AG04449 (cell line): Measurements from ENCODE around the gene TMEM52.

Experiments used
- CTCF ChIA-PET: fragments of 350-600 bp; formaldehyde crosslinking; extraction: SDS; loops from one replicate; lab custom pipeline; 2021; ENCODE audit warnings: antibody characterized with exemption; lab: Yijun Ruan, JAX
- POLR2A ChIA-PET: fragments of 400-600, 350-600 bp; formaldehyde crosslinking; extraction: SDS; loops from one replicate; lab custom pipeline; 2020; ENCODE audit warnings: antibody characterized with exemption, inconsistent platforms; lab: Yijun Ruan, JAX
- DNase-seq: peaks from one replicate; pipeline ENCODE4 v3.0.0-alpha.2; 2010; ENCODE audit warnings: low read depth, low spot score
- H3K4me3 ChIP-seq: 2 replicates; pipeline ENCODE4 v1.5.1; 2011; ENCODE audit warnings: low read depth, mild to moderate bottlenecking, control low read depth, low read length
- CTCF ChIP-seq: IDR thresholded peaks from one replicate; pipeline ENCODE4 v1.5.1; 2011; ENCODE audit warnings: mild to moderate bottlenecking, moderate library complexity, low read length, control low read depth, inconsistent platforms; ENCODE audit not compliant: insufficient read depth; ENCODE audit errors: missing control alignments

The TMEM52 gene

GRCh38 chr1:1925437-1926345 is 6.6 kb upstream of the TMEM52 start:
- no peak for DNase-seq
- POLR2A ChIA-PET = no interaction called here
- H3K4me3 ChIP-seq = no peak overlapping the region
- CTCF ChIA-PET = no interaction called here
- TF ChIP-seq CTCF = no peak

GRCh38 chr1:1924849-1925248 is 5.8 kb upstream of the TMEM52 start:
- H3K4me3 ChIP-seq = no peak overlapping the region
- CTCF ChIA-PET = interaction anchor here (0.9 to 1.5 kb wide), 2 partner anchors 19 to 120 kb away, joined by 3 to 7 read pairs; no protein-coding TSS in a partner anchor
- no peak for TF ChIP-seq CTCF
- POLR2A ChIA-PET = no interaction called here
- DNase-seq = no peak

GRCh38 chr1:1924386-1924785 is 5.3 kb upstream of the TMEM52 start:
- no peak for DNase-seq
- ChIA-PET POLR2A (no interaction called here), CTCF (interaction anchor here (0.9 to 1.5 kb wide), 2 partner anchors 18 to 120 kb away, joined by 3 to 7 read pairs; no protein-coding TSS in a partner anchor)
- no peak overlapping the region for H3K4me3 ChIP-seq
- no peak for TF ChIP-seq CTCF

GRCh38 chr1:1922956-1923833 is 4.1 kb upstream of the TMEM52 start:
- TF ChIP-seq CTCF = no peak
- POLR2A ChIA-PET = no interaction called here
- CTCF ChIA-PET = interaction anchor here (1.5 kb wide), 1 partner anchor 122 kb away, joined by 7 read pairs; no protein-coding TSS in a partner anchor
- no peak overlapping the region for H3K4me3 ChIP-seq
- no peak for DNase-seq

GRCh38 chr1:1922702-1922955 is 3.5 kb upstream of the TMEM52 start:
- DNase-seq = no peak
- CTCF ChIA-PET = no interaction called here
- POLR2A ChIA-PET = no interaction called here

More at GRCh38 chr1:1922702-1922955, 3.5 kb upstream of the TMEM52 start:
- H3K4me3 ChIP-seq = no peak overlapping the region
- no peak for TF ChIP-seq CTCF
